GM18499 (cell line): ENCODE data around the gene HECTD2.

Experiments used
- ATAC-seq: cut with Tn5 transposase; IDR thresholded peaks from one replicate; pipeline ENCODE4 v1.9.1; 2021; ENCODE audit warnings: moderate number of reproducible peaks; ENCODE audit not compliant: insufficient read depth, unreplicated experiment

The HECTD2 gene

GRCh38 chr10:91465261-91465660 is 55.1 kb downstream of the HECTD2 start:
- ATAC-seq: no peak

DNA sequence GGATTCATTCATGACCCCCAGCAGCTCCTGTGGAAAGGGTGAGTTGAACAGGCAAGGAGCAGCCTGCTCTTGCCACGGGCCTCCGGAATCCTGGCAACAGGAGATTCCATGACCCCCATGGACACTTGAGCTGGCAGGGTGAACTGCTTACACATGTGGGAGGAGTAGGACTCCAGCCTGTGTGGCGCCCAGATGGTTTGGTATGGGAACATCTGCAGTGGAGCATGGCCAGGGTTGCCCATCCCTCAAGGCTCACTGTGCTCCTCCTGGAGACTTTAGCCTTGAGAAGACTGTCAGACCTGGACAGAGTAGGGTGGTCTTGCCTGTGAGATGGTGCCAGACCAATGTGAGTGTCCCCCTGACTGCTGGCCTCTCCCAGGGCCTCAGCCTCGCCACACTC is 57.0 kb downstream of the HECTD2 start:
- no peak for ATAC-seq

DNA sequence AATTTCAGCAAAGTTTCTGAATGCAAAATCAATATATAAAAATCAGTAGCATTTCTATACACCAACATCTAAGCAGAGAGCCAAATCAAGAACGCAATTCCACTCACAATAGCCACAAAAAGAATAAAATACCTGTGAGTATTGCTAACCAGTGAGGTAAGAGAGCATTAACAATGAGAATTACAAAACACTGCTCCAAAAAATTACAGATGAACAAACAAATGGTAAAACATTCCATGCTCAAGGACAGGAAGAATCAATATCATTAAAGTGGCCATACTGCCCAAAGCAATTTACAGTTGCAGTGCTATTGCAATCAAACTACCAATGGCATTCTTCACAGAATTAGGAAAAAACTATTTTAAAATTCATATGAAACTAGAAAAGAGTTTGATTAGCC is 61.5 kb downstream of the HECTD2 start:
- no peak for ATAC-seq

DNA sequence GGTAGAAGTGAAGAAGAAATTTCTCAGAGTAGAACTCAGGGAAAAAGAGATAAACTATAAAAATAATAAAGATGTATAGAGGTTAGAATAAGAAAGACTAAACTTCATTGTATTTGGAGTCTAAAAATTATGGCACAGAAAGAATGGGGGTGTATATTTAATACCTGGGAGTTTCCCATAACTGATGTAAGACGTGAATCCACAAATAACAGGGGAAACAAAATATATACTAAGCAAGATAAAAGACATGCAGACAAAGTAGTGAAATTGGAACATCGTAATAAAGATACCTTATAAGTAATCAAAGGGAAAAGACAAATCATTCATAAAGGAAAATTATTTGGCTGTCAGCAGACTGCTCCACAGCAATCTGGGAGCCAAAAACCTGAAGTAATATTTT is 62.8 kb downstream of the HECTD2 start:
- no peak for ATAC-seq

DNA sequence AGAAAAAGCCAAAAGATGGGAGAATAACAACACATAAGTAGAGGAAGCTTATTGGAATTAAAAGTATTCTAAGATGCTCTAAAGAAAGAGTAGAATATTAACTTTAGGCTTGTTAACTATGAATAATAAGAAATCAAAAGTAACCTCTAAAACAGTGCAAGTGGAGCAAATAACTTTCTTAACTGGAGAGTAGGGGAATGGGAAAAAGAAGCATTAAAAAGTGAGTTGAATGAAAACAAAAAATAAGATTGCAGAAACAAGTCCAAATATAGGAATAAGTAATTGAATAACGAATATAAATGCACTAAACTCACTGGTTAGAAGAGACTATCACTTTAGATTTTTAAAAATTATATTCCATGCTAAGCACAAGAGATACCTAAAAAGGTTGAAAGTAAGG is 63.9 kb downstream of the HECTD2 start:
- ATAC-seq: no peak

- ATAC-seq: no peak
Measured at GRCh38 chr10:91477236-91477635, 67.1 kb downstream of the HECTD2 start.

DNA sequence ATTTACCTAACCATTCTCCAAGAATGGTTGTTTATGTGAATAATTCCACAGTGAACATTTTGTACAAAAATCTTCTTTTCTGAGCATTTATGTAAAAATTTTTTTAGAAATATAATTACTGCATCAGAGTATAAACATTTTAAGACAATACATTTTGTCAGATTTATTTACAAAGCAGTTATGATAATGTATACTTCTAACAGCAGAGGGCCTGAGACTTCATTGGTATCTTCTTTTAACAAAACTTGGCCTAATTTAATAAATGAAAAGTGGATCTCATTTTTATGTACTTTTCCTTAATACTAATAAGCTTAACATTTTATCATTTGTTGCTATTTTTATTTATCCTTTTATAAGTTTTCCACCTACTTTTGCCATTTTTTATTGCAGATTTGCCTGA is 69.4 kb downstream of the HECTD2 start:
- no peak for ATAC-seq

- no peak for ATAC-seq
Measured at GRCh38 chr10:91487911-91488582, 77.9 kb downstream of the HECTD2 start.

- no peak for ATAC-seq
Measured at GRCh38 chr10:91493313-91493712, 83.2 kb downstream of the HECTD2 start.

- ATAC-seq: no peak
Measured at GRCh38 chr10:91495402-91495801, 85.3 kb downstream of the HECTD2 start.

- ATAC-seq: no peak
Measured at GRCh38 chr10:91496016-91496415, 85.9 kb downstream of the HECTD2 start.

DNA sequence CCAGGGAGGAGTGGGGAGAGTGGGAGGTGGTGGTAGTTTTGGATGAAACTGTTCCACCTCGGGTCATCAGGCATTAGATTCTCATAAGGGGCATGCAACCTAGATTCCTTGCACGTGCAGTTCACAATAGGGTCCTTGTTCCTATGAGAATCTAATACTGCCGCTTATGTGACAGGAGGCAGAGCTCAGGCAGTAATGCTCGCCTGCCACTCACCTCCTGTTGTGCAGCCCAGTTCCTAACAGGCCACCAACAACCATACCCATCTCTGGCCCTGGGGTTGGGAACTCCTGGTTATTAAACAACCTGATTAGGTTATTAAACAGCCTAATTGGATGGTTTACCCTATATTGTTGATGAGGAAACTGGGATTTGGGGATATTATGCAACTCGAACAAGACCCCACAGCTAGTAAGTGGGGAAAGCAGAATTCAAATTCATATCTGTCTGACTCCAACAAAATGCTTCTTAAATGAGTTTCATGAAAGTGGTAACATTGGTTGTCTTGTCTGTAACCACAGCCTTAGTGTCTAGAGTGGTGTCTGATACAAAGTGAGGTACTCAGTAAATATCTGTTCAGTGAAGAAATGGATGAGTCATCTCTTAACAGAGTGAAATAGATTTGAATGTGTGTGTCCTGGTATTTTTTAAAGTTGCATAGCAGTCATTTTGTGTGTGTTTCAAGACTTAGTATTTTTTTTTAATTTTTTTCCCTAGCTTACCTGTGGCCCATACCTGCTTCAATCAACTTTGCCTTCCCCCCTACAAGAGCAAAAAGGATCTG is 101.6 kb downstream of the HECTD2 start:
- peak; percentile 57 for ATAC-seq

GRCh38 chr10:91512458-91512857 is 102.3 kb downstream of the HECTD2 start:
- no peak for ATAC-seq

DNA sequence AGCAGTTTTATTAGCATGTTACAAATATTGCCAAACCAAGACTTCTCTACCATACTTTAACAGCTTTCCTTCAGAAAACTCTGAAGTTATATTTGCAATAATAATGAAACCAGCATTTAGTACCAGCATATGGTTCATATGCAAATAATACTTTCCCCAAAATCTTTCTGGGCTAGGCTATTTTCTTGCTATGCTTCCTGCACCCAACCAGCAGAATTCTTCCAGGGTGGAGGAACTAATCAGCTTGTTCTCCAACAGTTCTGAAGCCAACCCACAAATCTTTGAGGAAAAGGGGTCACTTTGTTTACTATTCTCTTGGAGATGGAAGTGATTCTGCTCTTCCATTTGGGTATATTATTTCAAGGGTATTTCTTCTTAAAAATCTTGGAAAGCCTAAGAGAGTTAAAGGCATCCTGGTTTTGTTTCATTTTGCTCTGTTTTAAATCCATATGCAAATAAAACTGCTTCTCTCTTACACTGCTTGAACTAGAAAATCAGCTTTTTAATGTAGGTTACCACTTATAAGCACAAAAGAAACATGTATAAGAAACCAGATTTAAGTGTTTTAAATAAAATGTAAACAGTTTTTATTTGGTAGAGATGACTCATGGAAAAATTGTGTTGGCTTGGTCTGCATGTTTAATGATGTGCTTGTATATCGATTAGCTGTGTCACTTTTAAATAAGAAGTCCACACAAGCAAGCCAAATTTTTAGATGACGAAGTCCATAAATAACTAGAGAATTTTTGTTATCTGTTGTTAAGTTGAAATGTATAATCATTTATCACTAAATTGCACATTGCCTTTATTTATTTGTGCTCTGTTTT is 103.7 kb downstream of the HECTD2 start:
- ATAC-seq: no peak

DNA sequence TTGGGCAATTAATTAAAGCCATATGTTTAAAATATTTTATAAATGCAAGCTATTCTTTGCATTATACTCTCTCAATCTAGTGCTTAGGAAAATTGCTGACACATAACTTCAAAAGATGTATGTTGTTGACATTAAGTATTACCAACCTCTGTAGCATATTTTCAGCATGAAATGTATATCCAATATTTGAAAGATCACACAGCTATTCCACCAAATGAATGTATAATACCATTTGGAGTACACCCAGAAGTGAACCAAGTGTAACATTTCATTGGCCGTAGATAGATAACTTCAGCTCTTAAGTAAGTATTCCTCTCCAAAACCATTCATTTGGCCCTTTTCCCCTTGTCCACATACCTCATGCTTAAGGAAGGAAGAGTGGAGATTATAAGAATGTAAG is 104.6 kb downstream of the HECTD2 start:
- no peak for ATAC-seq

- ATAC-seq: no peak
Measured at GRCh38 chr10:91517394-91517793, 107.2 kb downstream of the HECTD2 start.

- no peak for ATAC-seq
Measured at GRCh38 chr10:91519899-91520514, 109.9 kb downstream of the HECTD2 start.

DNA sequence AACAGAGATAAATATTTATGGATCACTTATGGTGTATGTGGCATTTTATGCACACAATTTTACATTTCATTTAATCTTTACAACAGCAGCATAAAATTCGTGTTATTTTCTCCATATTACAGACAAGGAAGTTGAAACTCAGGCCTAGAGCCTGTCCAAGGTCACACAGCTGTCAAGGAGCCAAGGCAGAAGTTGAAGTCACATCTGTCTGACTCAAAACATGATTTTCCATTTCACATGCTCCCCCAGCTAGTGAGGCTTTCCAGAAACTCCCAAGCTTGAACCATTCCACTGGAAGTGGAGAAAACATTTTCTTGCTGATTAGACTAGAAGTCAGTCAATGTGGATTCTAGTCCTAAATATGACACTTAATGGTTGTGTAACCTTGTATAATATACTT is 110.5 kb downstream of the HECTD2 start:
- no peak for ATAC-seq

DNA sequence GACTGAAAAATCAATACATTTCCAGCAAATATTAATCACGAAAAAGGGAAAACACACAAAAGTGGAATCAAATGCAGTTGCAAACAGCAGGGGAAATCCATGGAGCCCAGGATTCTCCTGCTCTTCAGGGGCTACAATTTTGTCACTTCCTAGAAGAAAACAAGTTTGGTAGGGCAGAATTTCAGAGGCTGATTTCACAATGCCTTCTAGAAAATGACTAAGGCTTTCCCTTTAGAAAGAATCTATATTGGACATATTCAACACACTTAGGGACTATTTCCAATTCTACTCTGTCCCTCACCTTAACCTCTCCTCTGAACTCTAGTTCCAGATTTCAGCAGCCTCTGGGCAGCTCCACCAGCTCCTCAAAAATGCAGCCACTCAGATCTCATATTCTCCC is 111.3 kb downstream of the HECTD2 start:
- no peak for ATAC-seq

- no peak for ATAC-seq
Measured at GRCh38 chr10:91525896-91526712, 116.0 kb downstream of the HECTD2 start.
